ENCODE data around the gene TRIM47. TPM values are rescaled to one million over a fixed set of nuclear protein-coding genes. Genes with fewer than 3 reads are reported as not detected.

TRIM47 gene
- total RNA-seq, 1 donor from 2014 or later, result 3.1 TPM

DNA sequence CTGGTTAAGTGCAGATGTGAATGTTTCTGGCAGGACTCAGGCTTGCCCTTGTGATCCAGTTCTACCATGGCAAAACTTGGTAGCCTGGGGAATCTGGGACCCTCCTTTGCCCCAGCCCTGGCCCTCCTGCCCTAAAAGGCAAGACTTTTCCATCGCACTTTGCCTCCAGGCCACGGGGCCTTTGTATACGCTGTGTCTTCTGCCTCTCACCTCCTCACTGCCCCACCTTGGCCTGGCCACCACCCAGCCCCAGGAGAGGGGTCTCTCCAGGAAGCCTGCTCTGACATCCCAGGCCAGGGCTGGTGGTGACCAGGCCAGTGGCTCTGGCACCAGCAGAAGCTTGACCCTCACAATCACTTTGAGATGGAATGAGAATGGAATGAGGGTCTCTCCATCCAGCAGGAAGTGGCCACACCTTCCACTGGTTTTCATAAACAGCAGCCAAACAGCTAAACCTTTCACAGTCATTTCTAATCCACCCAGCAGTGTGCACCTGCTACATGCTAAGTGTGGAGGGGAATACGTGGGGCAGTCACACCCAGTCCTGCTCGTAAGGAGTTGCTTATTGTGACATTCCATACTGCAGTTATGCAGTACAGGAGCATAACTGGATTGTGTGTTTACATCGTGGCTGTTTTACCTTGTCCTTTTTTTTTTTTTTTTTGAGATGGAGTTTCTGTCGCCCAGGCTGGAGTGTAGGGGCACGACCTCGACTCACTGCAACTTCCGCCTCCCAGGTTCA, 27.9 kb upstream of the TRIM47 start:
- H3K9me3 Mint-ChIP-seq, result no peaks in the 10 kb centered on the region
- H3K4me1 Mint-ChIP-seq, result peaks cover 11% of the 10 kb centered on the region
- ATAC-seq (ENCODE audit: low read depth), result no peak
- H3K4me3 Mint-ChIP-seq, result no peak overlapping the region
- no peaks in the 10 kb centered on the region for H3K27me3 Mint-ChIP-seq
- DNase-seq, result no peak
- TF ChIP-seq, protein P1, sequence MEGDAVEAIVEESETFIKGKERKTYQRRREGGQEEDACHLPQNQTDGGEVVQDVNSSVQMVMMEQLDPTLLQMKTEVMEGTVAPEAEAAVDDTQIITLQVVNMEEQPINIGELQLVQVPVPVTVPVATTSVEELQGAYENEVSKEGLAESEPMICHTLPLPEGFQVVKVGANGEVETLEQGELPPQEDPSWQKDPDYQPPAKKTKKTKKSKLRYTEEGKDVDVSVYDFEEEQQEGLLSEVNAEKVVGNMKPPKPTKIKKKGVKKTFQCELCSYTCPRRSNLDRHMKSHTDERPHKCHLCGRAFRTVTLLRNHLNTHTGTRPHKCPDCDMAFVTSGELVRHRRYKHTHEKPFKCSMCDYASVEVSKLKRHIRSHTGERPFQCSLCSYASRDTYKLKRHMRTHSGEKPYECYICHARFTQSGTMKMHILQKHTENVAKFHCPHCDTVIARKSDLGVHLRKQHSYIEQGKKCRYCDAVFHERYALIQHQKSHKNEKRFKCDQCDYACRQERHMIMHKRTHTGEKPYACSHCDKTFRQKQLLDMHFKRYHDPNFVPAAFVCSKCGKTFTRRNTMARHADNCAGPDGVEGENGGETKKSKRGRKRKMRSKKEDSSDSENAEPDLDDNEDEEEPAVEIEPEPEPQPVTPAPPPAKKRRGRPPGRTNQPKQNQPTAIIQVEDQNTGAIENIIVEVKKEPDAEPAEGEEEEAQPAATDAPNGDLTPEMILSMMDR (IDR thresholded peaks at IDR 0.05), result no peak
- H3K27ac Mint-ChIP-seq, result peak overlapping the region; percentile 50
- intact Hi-C loops (cut with micrococcal nuclease), result loop anchor here (10.0 kb wide), 1 partner anchor 368 kb away; no protein-coding TSS in a partner anchor
- ChIA-PET POLR2A (interaction anchor here (0.6 to 3.5 kb wide), 9 partner anchors 10 to 644 kb away, joined by 4 to 30 read pairs (median 8); partner anchors contain the start of gene TRIM65), CTCF (interaction anchor here (1.3 to 4.1 kb wide), 4 partner anchors 98 to 276 kb away, joined by 3 to 47 read pairs (median 10); no protein-coding TSS in a partner anchor)
- H3K36me3 Mint-ChIP-seq (ENCODE audit: low read depth), result peaks cover 10% of the 10 kb centered on the region

GRCh38 chr17:75904749-75905521, 26.6 kb upstream of the TRIM47 start, which contains the start of gene MRPL38:
Gene MRPL38 (minus strand): TSS chr17:75904884. CDS start chr17:75904875, 9 bp downstream.
- intact Hi-C loops (cut with micrococcal nuclease), result loop anchor here (1.0 to 10.0 kb wide), 10 partner anchors 9 to 370 kb away; partner anchors contain the start of genes ACOX1, EXOC7, FBF1 and SRP68
- no peaks in the 10 kb centered on the region for H3K27me3 Mint-ChIP-seq
- no peaks in the 10 kb centered on the region for H3K9me3 Mint-ChIP-seq
- POLR2A ChIA-PET, result interaction anchor here (0.6 to 3.5 kb wide), 17 partner anchors 9 to 1032 kb away, joined by 3 to 30 read pairs (median 5); partner anchors contain the start of genes FBF1, FDXR, GALK1 and SRP68
- DNase-seq (peak; percentile 97), ATAC-seq (ENCODE audit: low read depth) (peak; percentile 97)
- H3K4me3 Mint-ChIP-seq, result peak within 1 kb of the TSS; percentile 90
- H3K4me1 Mint-ChIP-seq, result peaks cover 11% of the 10 kb centered on the region
- peaks cover 20% of the 10 kb centered on the region for H3K36me3 Mint-ChIP-seq (ENCODE audit: low read depth)
- peak within 1 kb of the TSS; percentile 92 for H3K27ac Mint-ChIP-seq
- TF ChIP-seq, protein P1 (IDR thresholded peaks at IDR 0.05), result peak; percentile 61
- CTCF ChIA-PET, result interaction anchor here (0.7 to 4.1 kb wide), 11 partner anchors 8 to 277 kb away, joined by 3 to 47 read pairs (median 3); partner anchors contain the start of genes TRIM65 and WBP2

DNA sequence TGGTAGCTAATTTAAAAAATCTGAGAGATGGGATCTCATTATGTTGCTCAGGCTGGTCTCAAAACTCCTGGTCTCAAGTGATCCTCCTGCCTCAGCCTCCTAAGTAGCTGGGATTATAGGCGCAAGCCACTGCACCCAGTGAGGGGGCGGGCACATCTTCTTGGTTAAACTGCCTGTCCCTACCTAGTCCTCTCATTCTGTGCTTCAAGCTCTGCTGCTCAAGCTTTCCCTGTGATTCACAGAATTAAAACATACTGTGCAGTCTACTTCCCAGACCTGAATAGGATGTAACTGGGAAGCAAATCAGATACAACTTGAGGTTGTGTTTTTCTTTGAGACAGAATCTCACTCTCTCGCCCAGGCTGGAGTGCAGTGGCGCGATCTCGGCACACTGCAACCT, 24.0 kb upstream of the TRIM47 start:
- Mint-ChIP-seq H3K4me1 (peaks cover 13% of the 10 kb centered on the region), H3K36me3 (ENCODE audit: low read depth) (peaks cover 38% of the 10 kb centered on the region), H3K9me3 (no peaks in the 10 kb centered on the region), H3K27ac (no peak overlapping the region), H3K27me3 (no peaks in the 10 kb centered on the region), H3K4me3 (no peak overlapping the region)
- CTCF ChIA-PET, result interaction anchor here (4.1 kb wide), 1 partner anchor 101 kb away, joined by 47 read pairs; no protein-coding TSS in a partner anchor
- TF ChIP-seq, protein P1 (IDR thresholded peaks at IDR 0.05), result no peak
- intact Hi-C loops (cut with micrococcal nuclease), result loop anchor here (10.0 kb wide), 1 partner anchor 372 kb away; no protein-coding TSS in a partner anchor
- POLR2A ChIA-PET, result interaction anchor here (0.6 kb wide), 2 partner anchors 96 to 117 kb away, joined by 3 to 5 read pairs; no protein-coding TSS in a partner anchor
- no peak for DNase-seq
- ATAC-seq (ENCODE audit: low read depth), result no peak

DNA sequence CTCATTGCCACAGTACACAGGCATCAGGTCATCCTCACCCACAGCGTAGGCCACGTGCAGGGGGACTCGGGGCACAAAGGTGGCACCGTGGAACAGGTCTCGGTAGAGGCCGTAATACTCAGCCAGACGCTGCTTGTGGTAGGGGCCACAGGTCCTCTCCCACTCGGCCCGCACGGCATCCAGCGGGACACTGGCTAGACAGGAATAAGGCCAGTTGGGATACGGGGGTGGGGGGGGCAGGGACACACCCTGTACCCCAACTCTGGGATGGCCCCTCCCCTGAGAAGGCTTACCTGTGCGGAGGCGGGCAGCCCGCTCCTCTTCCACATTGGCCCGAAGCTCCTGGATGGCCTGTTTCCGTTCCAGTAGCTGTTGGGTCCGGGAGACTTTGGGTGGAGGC, 23.3 kb upstream of the TRIM47 start:
- intact Hi-C loops (cut with micrococcal nuclease), result loop anchor here (10.0 kb wide), 1 partner anchor 373 kb away; no protein-coding TSS in a partner anchor
- Mint-ChIP-seq H3K27ac (no peak overlapping the region), H3K27me3 (no peaks in the 10 kb centered on the region), H3K36me3 (ENCODE audit: low read depth) (peaks cover 40% of the 10 kb centered on the region), H3K4me3 (no peak overlapping the region), H3K4me1 (peaks cover 16% of the 10 kb centered on the region), H3K9me3 (no peaks in the 10 kb centered on the region)
- ChIA-PET POLR2A (interaction anchor here (0.6 kb wide), 2 partner anchors 96 to 117 kb away, joined by 3 to 5 read pairs; no protein-coding TSS in a partner anchor), CTCF (no interaction called here)
- ATAC-seq (ENCODE audit: low read depth) (no peak), DNase-seq (no peak)
- TF ChIP-seq, protein P1 (IDR thresholded peaks at IDR 0.05), result no peak
